Type B pancreatic cell (in vitro differentiated cells): ENCODE results near the gene E2F4. TPM values are rescaled to one million over a fixed set of nuclear protein-coding genes. Genes with fewer than 3 reads are reported as not detected.

Source experiments
- DNase-seq: peaks from one replicate; pipeline ENCODE4 v3.0.0; 2021; ENCODE audit warnings: mixed read lengths; ENCODE audit not compliant: unreplicated experiment; ENCODE audit errors: extremely low spot score
- H3K27ac Mint-ChIP-seq: 2 replicates; pipeline ENCODE4 v1.8.0; 2021; ENCODE audit warnings: mild to moderate bottlenecking, mixed read lengths
- H3K27me3 Mint-ChIP-seq: 2 replicates; pipeline ENCODE4 v1.8.0; 2021; ENCODE audit warnings: mixed read lengths
- H3K36me3 Mint-ChIP-seq: 2 replicates; pipeline ENCODE4 v1.8.0; 2021; ENCODE audit warnings: mixed read lengths
- H3K4me1 Mint-ChIP-seq: one replicate; pipeline ENCODE4 v1.8.0; 2021; ENCODE audit warnings: mixed read lengths; ENCODE audit not compliant: unreplicated experiment
- H3K4me3 Mint-ChIP-seq: 2 replicates; pipeline ENCODE4 v1.8.0; 2021; ENCODE audit warnings: mild to moderate bottlenecking, mixed read lengths
- H3K9me3 Mint-ChIP-seq: 2 replicates; pipeline ENCODE4 v1.8.0; 2021; ENCODE audit warnings: mixed read lengths
- CTCF ChIP-seq: fragments of 200-600 bp; sonication (generic); conservative IDR thresholded peaks from 2 replicates; pipeline ENCODE4 v1.5.0; 2021; ENCODE audit warnings: antibody characterized with exemption, mild to moderate bottlenecking
- total RNA-seq: library from RNA; stranded (reverse); gene quantifications from 2 replicates; pipeline ENCODE4 v1.2.1, GENCODE V29; 2021; ENCODE audit warnings: low replicate concordance

Gene E2F4
- total RNA-seq, 1 donor from 2014 or later = 84.5 TPM

GRCh38 chr16:67227567-67227921 is 35.6 kb downstream of the E2F4 start:
- no peaks in the 10 kb centered on the region for H3K9me3 Mint-ChIP-seq
- no peaks in the 10 kb centered on the region for H3K27me3 Mint-ChIP-seq
- no peak for TF ChIP-seq CTCF
- peak overlapping the region; percentile 100 for H3K4me3 Mint-ChIP-seq
- DNase-seq = no peak
- H3K4me1 Mint-ChIP-seq = peaks cover 21% of the 10 kb centered on the region
- peaks cover 8% of the 10 kb centered on the region for H3K36me3 Mint-ChIP-seq
- peak overlapping the region; percentile 97 for H3K27ac Mint-ChIP-seq

- Mint-ChIP-seq H3K4me3 (peak overlapping the region; percentile 100), H3K4me1 (peaks cover 21% of the 10 kb centered on the region), H3K27me3 (no peaks in the 10 kb centered on the region), H3K27ac (peak overlapping the region; percentile 3), H3K9me3 (no peaks in the 10 kb centered on the region), H3K36me3 (peaks cover 8% of the 10 kb centered on the region)
- no peak for TF ChIP-seq CTCF
- DNase-seq = no peak
These were observed 36.3 kb downstream of the E2F4 start for GRCh38 chr16:67228034-67228785.

- Mint-ChIP-seq H3K9me3 (no peaks in the 10 kb centered on the region), H3K36me3 (peaks cover 8% of the 10 kb centered on the region), H3K4me3 (peak overlapping the region; percentile 72), H3K4me1 (peaks cover 21% of the 10 kb centered on the region), H3K27me3 (no peaks in the 10 kb centered on the region), H3K27ac (no peak overlapping the region)
- TF ChIP-seq CTCF = no peak
- no peak for DNase-seq
These were observed 37.0 kb downstream of the E2F4 start for GRCh38 chr16:67228905-67229304.

- H3K9me3 Mint-ChIP-seq = no peaks in the 10 kb centered on the region
- H3K27me3 Mint-ChIP-seq = no peaks in the 10 kb centered on the region
- no peak for TF ChIP-seq CTCF
- H3K4me3 Mint-ChIP-seq = peak overlapping the region; percentile 72
- H3K36me3 Mint-ChIP-seq = peaks cover 8% of the 10 kb centered on the region
- DNase-seq = no peak
- no peak overlapping the region for H3K27ac Mint-ChIP-seq
- H3K4me1 Mint-ChIP-seq = peaks cover 21% of the 10 kb centered on the region
These were observed 38.2 kb downstream of the E2F4 start for GRCh38 chr16:67229906-67230808.

GRCh38 chr16:67230809-67231660 is 39.1 kb downstream of the E2F4 start:
- no peak for DNase-seq
- Mint-ChIP-seq H3K4me1 (peaks cover 17% of the 10 kb centered on the region), H3K36me3 (peaks cover 9% of the 10 kb centered on the region), H3K9me3 (no peaks in the 10 kb centered on the region), H3K4me3 (no peak overlapping the region), H3K27me3 (no peaks in the 10 kb centered on the region), H3K27ac (no peak overlapping the region)
- no peak for TF ChIP-seq CTCF
